GM12878 (cell line): ENCODE measurements around the gene SERPINA4. TPM values are rescaled to one million over a fixed set of nuclear protein-coding genes. Genes with fewer than 3 reads are reported as not detected.

Experiments used
- ATAC-seq: fragments of 200-7000 bp; cut with Tn5 transposase; 3 replicates; pipeline ENCODE4 v1.9.1; 2020; ENCODE audit warnings: mild to moderate bottlenecking, moderate library complexity
- BruUV-seq: library from RNA; stranded (reverse); fragments of 400-500 nt; replicated peaks from 2 replicates; lab custom pipeline; 2021; lab: Mats Ljungman, UMichigan
- CTCF ChIA-PET: fragments of 300-600 bp; sonication (Branson Sonifier 250); formaldehyde crosslinking; extraction: SDS; loops from one replicate; lab custom pipeline; 2021; ENCODE audit warnings: inconsistent platforms; lab: Yijun Ruan, JAX
- POLR2A ChIA-PET: fragments of 350-600 bp; formaldehyde crosslinking; extraction: SDS; loops from one replicate; lab custom pipeline; 2021; ENCODE audit warnings: inconsistent platforms; lab: Charles Lee
- RAD21 ChIA-PET: fragments of 300-600 bp; sonication (Branson Sonifier 250); formaldehyde crosslinking; loops from one replicate; lab custom pipeline; 2023; ENCODE audit warnings: antibody characterized with exemption; ENCODE audit not compliant: unreplicated experiment; lab: Charles Lee
- SMC1A ChIA-PET: fragments of 300-600 bp; sonication (Branson Sonifier 250); formaldehyde crosslinking; loops from one replicate; lab custom pipeline; 2023; ENCODE audit not compliant: unreplicated experiment, uncharacterized antibody; lab: Charles Lee
- DNase-seq: peaks from one replicate; pipeline ENCODE4 v3.0.0-alpha.2; 2011; ENCODE audit warnings: low read depth, low spot score
- FAIRE-seq: peaks from 3 replicates; lab custom pipeline; 2011; peaks lifted over from hg19 to GRCh38; lab: Jason Lieb, UNC
- H2AFZ ChIP-seq: 2 replicates; pipeline ENCODE4 v1.6.0; 2011; ENCODE audit warnings: low read depth, low read length, control low read depth; ENCODE audit not compliant: control insufficient read depth
- H3K27ac ChIP-seq: 2 replicates; pipeline ENCODE4 v1.5.1; 2011; ENCODE audit warnings: control low read depth; ENCODE audit not compliant: control insufficient read depth, insufficient read depth
- H3K27me3 ChIP-seq, 2 experiments: replicated peaks in 1 of 2; 2 replicates each; pipeline versions ENCODE4 v1.6.0 to v1.6.1; 2011; ENCODE audit warnings: low read length in 1 of 2; ENCODE audit not compliant: control insufficient read depth in 2 of 2, insufficient read depth in 2 of 2
- H3K36me3 ChIP-seq, 2 experiments: 2 replicates each; pipeline ENCODE4 v1.5.1; 2011; ENCODE audit warnings: low read length in 1 of 2; ENCODE audit not compliant: control insufficient read depth in 2 of 2, insufficient read depth in 2 of 2
- H3K4me1 ChIP-seq: 2 replicates; pipeline ENCODE4 v1.6.1; 2011; ENCODE audit warnings: mild to moderate bottlenecking, low read length, moderate library complexity, mixed read lengths; ENCODE audit not compliant: control insufficient read depth, insufficient read depth
- H3K4me2 ChIP-seq: 2 replicates; pipeline ENCODE4 v1.6.0; 2011; ENCODE audit warnings: control low read depth; ENCODE audit not compliant: control insufficient read depth, insufficient read depth
- H3K4me3 ChIP-seq: fragments of 200-600 bp; sonication (generic); 2 replicates; pipeline ENCODE4 v1.5.1; 2016
- H3K79me2 ChIP-seq: 2 replicates; pipeline ENCODE4 v1.6.0; 2011; ENCODE audit warnings: low read length; ENCODE audit not compliant: control insufficient read depth, insufficient read depth
- H3K9ac ChIP-seq: 2 replicates; pipeline ENCODE4 v1.8.0; 2011; ENCODE audit warnings: low read length, control low read depth, mixed read lengths; ENCODE audit not compliant: control insufficient read depth, insufficient read depth
- H3K9me3 ChIP-seq: replicated peaks from 3 replicates; pipeline ENCODE4 v1.5.1; 2011; ENCODE audit warnings: mild to moderate bottlenecking, low read length; ENCODE audit not compliant: control insufficient read depth, insufficient read depth
- H4K20me1 ChIP-seq: 2 replicates; pipeline ENCODE4 v1.6.0; 2011; ENCODE audit not compliant: control insufficient read depth, insufficient read depth
- ASH2L ChIP-seq: fragments of 300-600, 200-600 bp; sonication (generic); IDR thresholded peaks from 2 replicates; pipeline ENCODE4 v1.6.1; 2017; ENCODE audit warnings: low read depth, mild to moderate bottlenecking, borderline replicate concordance
- BCL11A ChIP-seq: IDR thresholded peaks from 2 replicates; pipeline ENCODE4 v1.6.1; 2011; ENCODE audit warnings: low read depth, low read length
- BHLHE40 ChIP-seq, 2 experiments: fragments of 450-650 bp in 1 of 2; IDR thresholded peaks; 2 replicates each; pipeline ENCODE4 v1.6.1; 2011 to 2017; ENCODE audit warnings: low read depth in 2 of 2, borderline replicate concordance in 1 of 2, improper control_type of control experiment in 1 of 2, low read length in 1 of 2, mild to moderate bottlenecking in 1 of 2
- CHD1 ChIP-seq: IDR thresholded peaks from 2 replicates; pipeline ENCODE4 v1.6.1; 2012; ENCODE audit warnings: low read depth, low read length, improper control_type of control experiment
- FOXK2 ChIP-seq: fragments of 450-650 bp; IDR thresholded peaks from 2 replicates; pipeline ENCODE4 v1.6.1; 2017; ENCODE audit warnings: mild to moderate bottlenecking, moderate library complexity
- HDAC2 ChIP-seq: fragments of 200-600 bp; sonication (generic); IDR thresholded peaks from 2 replicates; pipeline ENCODE4 v1.6.1; 2017
- HDAC6 ChIP-seq: fragments of 200-600 bp; sonication (generic); IDR thresholded peaks from one replicate; pipeline ENCODE4 v1.8.0; 2017; ENCODE audit warnings: antibody characterized with exemption; ENCODE audit not compliant: unreplicated experiment
- HDGF ChIP-seq: fragments of 450-650 bp; IDR thresholded peaks from 2 replicates; pipeline ENCODE4 v1.6.1; 2016; ENCODE audit warnings: antibody characterized with exemption
- IKZF1 ChIP-seq: fragments of 450-650 bp; conservative IDR thresholded peaks from 2 replicates; pipeline ENCODE4 v1.6.1; 2017; ENCODE audit warnings: antibody characterized with exemption, mild to moderate bottlenecking
- JUNB ChIP-seq: IDR thresholded peaks from 2 replicates; pipeline ENCODE4 v1.6.1; 2016; ENCODE audit warnings: antibody characterized with exemption, mild to moderate bottlenecking
- KAT2A ChIP-seq: conservative IDR thresholded peaks from 2 replicates; pipeline ENCODE4 v1.6.1; 2011; ENCODE audit warnings: low read depth, low read length; ENCODE audit not compliant: control insufficient read depth
- MYB ChIP-seq: fragments of 150-350 bp; IDR thresholded peaks from 2 replicates; pipeline ENCODE4 v1.6.1; 2014; ENCODE audit warnings: mild to moderate bottlenecking, low read depth, low read length, borderline replicate concordance
- PAX8 ChIP-seq: fragments of 450-650 bp; IDR thresholded peaks from 2 replicates; pipeline ENCODE4 v1.6.1; 2017; ENCODE audit warnings: mild to moderate bottlenecking, moderate library complexity
- RELB ChIP-seq: fragments of 450-650 bp; IDR thresholded peaks from 2 replicates; pipeline ENCODE4 v1.6.1; 2017; ENCODE audit warnings: low read depth, mild to moderate bottlenecking, moderate library complexity
- RUNX3 ChIP-seq: IDR thresholded peaks from 2 replicates; pipeline ENCODE4 v1.6.1; 2012; ENCODE audit warnings: low read length, inconsistent platforms
- SMAD5 ChIP-seq: IDR thresholded peaks from 2 replicates; pipeline ENCODE4 v1.6.1; 2016; ENCODE audit warnings: antibody characterized with exemption, low read depth
- SMARCA5 ChIP-seq: fragments of 450-650 bp; IDR thresholded peaks from 2 replicates; pipeline ENCODE4 v1.6.1; 2017; ENCODE audit warnings: mild to moderate bottlenecking
- TAF1 ChIP-seq: IDR thresholded peaks from 2 replicates; pipeline ENCODE4 v1.6.1; 2011; ENCODE audit warnings: mild to moderate bottlenecking, low read depth, low read length, borderline replicate concordance
- TCF3 ChIP-seq: IDR thresholded peaks from 2 replicates; pipeline ENCODE4 v1.6.1; 2012; ENCODE audit warnings: low read depth, mild to moderate bottlenecking, low read length, borderline replicate concordance; ENCODE audit not compliant: insufficient read depth
- ZBED1 ChIP-seq: IDR thresholded peaks from 2 replicates; pipeline ENCODE4 v1.6.1; 2016; ENCODE audit warnings: borderline replicate concordance
- ZZZ3 ChIP-seq: IDR thresholded peaks from 2 replicates; pipeline ENCODE4 v1.6.1; 2011; ENCODE audit warnings: low read depth; ENCODE audit not compliant: control insufficient read depth, insufficient read length
- WGBS: methylation state at CpG from one replicate; pipeline ENCODE4 v1.1.6; 2016; ENCODE audit warnings: low lambda C conversion rate; ENCODE audit not compliant: insufficient replicate concordance, insufficient coverage; ENCODE audit errors: missing lambda C conversion rate; 5-methylcytosine and 5-hydroxymethylcytosine counted together
- in situ Hi-C: fragments of 300-500 bp; cut with MboI; formaldehyde crosslinking; loops from 9 replicates; pipeline ENCODE4 v1.14.3; 2018; ENCODE audit warnings: mixed read lengths
- intact Hi-C: fragments of 100-400 bp; cut with micrococcal nuclease; formaldehyde crosslinking; loops from one replicate; pipeline ENCODE4 v1.14.2; 2022; ENCODE audit not compliant: unreplicated experiment
- polyA plus RNA-seq, 11 experiments: library from polyadenylated mRNA; depleted of rRNA in 4 of 11; unstranded in 6 of 11; stranded (reverse) in 5 of 11; fragments of >200 nt; fragmentation: Nextera tagmentation in 4 of 11; fragmentation: Illumina TruSeq in 1 of 11; extraction: Ambion mirVana in 4 of 11; extraction: Trizol in 1 of 11; gene quantifications; 1 replicate in 1 of 11; 2 replicates in 10 of 11; pipeline versions ENCODE4 v1.2.1 to v1.2.3, GENCODE V29; 2011 to 2016; ENCODE audit warnings: inconsistent platforms in 2 of 11, missing spikeins in 2 of 11, low read depth in 1 of 11
- total RNA-seq, 4 experiments: library from RNA; depleted of rRNA in 3 of 4; stranded (reverse); fragments of >200 nt in 3 of 4; fragmentation: Illumina TruSeq in 1 of 4; extraction: Trizol in 1 of 4; gene quantifications; 2 replicates each; pipeline versions ENCODE4 v1.2.1 to v1.2.3, GENCODE V29; 2013 to 2021
- TF ChIP-seq, protein P1 (sequence below): IDR thresholded peaks from 2 replicates; pipeline ENCODE4 v1.6.1; 2012; ENCODE audit warnings: mild to moderate bottlenecking, low read depth, low read length

Gene SERPINA4
- total and polyA plus RNA-seq, 10 of the 15 experiments (the other 5 are each of a cell fraction or from before 2014, with no cell fraction given): 0.13 TPM; not detected in 9

GRCh38 chr14:94568186-94568585 is 6.9 kb downstream of the SERPINA4 start (continued):
- TF ChIP-seq MYB (no peak), PAX8 (no peak), ASH2L (no peak), HDGF (no peak), RUNX3 (no peak), KAT2A (no peak), RELB (no peak)

- FAIRE-seq (no peak), DNase-seq (no peak), ATAC-seq (no peak)
- Histone ChIP-seq H3K9me3 (no peaks in the 10 kb centered on the region), H3K79me2 (no peaks in the 10 kb centered on the region), H3K27me3 (no peaks in the 10 kb centered on the region; a peak in 1 of 4 replicates), H2AFZ (no peak overlapping the region), H3K27ac (no peak overlapping the region), H3K36me3 (no peaks in the 10 kb centered on the region), H3K9ac (no peak overlapping the region), H4K20me1 (no peaks in the 10 kb centered on the region), H3K4me2 (no peak overlapping the region), H3K4me1 (no peaks in the 10 kb centered on the region), H3K4me3 (no peak overlapping the region)
- SMC1A ChIA-PET: no interaction called here
- BruUV-seq: no TSS peak
- in situ Hi-C loops (no loop called here), intact Hi-C loops (no loop called here)
- CTCF ChIA-PET: no interaction called here
- POLR2A ChIA-PET: no interaction called here
- 42% methylated on average over 19 of the region's 20 CpGs for WGBS
- RAD21 ChIA-PET: no interaction called here
- TF ChIP-seq TCF3 (no peak), HDAC2 (no peak), ZZZ3 (no peak), BHLHE40 (IDR thresholded peaks at IDR 0.05; ENCODE audit: borderline replicate concordance in 1 of 2, low read depth in 2 of 2, low read length in 1 of 2) (no peak), ZBED1 (no peak), JUNB (no peak), HDAC6 (no peak), IKZF1 (no peak), TAF1 (no peak), BCL11A (no peak), SMARCA5 (no peak), CHD1 (no peak), PAX8 (no peak), FOXK2 (no peak), SMAD5 (no peak)
- TF ChIP-seq, protein P1, sequence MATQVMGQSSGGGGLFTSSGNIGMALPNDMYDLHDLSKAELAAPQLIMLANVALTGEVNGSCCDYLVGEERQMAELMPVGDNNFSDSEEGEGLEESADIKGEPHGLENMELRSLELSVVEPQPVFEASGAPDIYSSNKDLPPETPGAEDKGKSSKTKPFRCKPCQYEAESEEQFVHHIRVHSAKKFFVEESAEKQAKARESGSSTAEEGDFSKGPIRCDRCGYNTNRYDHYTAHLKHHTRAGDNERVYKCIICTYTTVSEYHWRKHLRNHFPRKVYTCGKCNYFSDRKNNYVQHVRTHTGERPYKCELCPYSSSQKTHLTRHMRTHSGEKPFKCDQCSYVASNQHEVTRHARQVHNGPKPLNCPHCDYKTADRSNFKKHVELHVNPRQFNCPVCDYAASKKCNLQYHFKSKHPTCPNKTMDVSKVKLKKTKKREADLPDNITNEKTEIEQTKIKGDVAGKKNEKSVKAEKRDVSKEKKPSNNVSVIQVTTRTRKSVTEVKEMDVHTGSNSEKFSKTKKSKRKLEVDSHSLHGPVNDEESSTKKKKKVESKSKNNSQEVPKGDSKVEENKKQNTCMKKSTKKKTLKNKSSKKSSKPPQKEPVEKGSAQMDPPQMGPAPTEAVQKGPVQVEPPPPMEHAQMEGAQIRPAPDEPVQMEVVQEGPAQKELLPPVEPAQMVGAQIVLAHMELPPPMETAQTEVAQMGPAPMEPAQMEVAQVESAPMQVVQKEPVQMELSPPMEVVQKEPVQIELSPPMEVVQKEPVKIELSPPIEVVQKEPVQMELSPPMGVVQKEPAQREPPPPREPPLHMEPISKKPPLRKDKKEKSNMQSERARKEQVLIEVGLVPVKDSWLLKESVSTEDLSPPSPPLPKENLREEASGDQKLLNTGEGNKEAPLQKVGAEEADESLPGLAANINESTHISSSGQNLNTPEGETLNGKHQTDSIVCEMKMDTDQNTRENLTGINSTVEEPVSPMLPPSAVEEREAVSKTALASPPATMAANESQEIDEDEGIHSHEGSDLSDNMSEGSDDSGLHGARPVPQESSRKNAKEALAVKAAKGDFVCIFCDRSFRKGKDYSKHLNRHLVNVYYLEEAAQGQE: no peak
Measured at GRCh38 chr14:94569381-94570001, 8.2 kb downstream of the SERPINA4 start.
